PFSK-1 (cell line): ENCODE results near the gene UBL4A.

ENCODE experiments used
- FOXP2 ChIP-seq: optimal IDR thresholded peaks from 2 replicates; pipeline ENCODE3; 2011; ENCODE audit warnings: borderline replicate concordance, control low read depth, inconsistent platforms; ENCODE audit not compliant: insufficient read depth; ENCODE audit errors: extremely low read length, extremely low read depth
- POLR2AphosphoS5 ChIP-seq: IDR thresholded peaks from 2 replicates; pipeline ENCODE4 v1.6.1; 2012; ENCODE audit warnings: low read depth, mild to moderate bottlenecking, control low read depth, low read length, moderate library complexity
- REST ChIP-seq, 2 experiments: IDR thresholded peaks; 2 replicates each; pipeline versions ENCODE4 v1.6.1 to v1.8.0; 2011 to 2012; ENCODE audit warnings: low read depth in 2 of 2, low read length in 2 of 2, control low read depth in 1 of 2, inconsistent platforms in 1 of 2, mild to moderate bottlenecking in 1 of 2, moderate library complexity in 1 of 2; ENCODE audit not compliant: insufficient read depth in 1 of 2
- SIN3A ChIP-seq: IDR thresholded peaks from 2 replicates; pipeline ENCODE4 v1.6.1; 2012; ENCODE audit warnings: mild to moderate bottlenecking, low read length, moderate library complexity, borderline replicate concordance; ENCODE audit not compliant: insufficient read depth
- TAF1 ChIP-seq: IDR thresholded peaks from 2 replicates; pipeline ENCODE4 v1.6.1; 2012; ENCODE audit warnings: low read length, control low read depth, borderline replicate concordance; ENCODE audit not compliant: insufficient read depth

UBL4A gene

GRCh38 chrX:154472685-154473632 lies 13.5 kb downstream of the UBL4A start:
- no peak for TF ChIP-seq REST (IDR thresholded peaks at IDR 0.05; ENCODE audit: insufficient read depth in 1 of 2, low read depth in 2 of 2, low read length in 2 of 2)
- no peak for TF ChIP-seq POLR2AphosphoS5
- no peak for TF ChIP-seq FOXP2
- TF ChIP-seq TAF1, result no peak
- TF ChIP-seq SIN3A, result no peak

- TF ChIP-seq REST (IDR thresholded peaks at IDR 0.05; ENCODE audit: insufficient read depth in 1 of 2, low read depth in 2 of 2, low read length in 2 of 2) (no peak), FOXP2 (no peak), TAF1 (no peak), POLR2AphosphoS5 (no peak), SIN3A (no peak)
Measured at GRCh38 chrX:154471839-154472684, 14.4 kb downstream of the UBL4A start.

GRCh38 chrX:154470914-154471568 lies 15.4 kb downstream of the UBL4A start:
- TF ChIP-seq SIN3A (no peak), REST (IDR thresholded peaks at IDR 0.05; ENCODE audit: insufficient read depth in 1 of 2, low read depth in 2 of 2, low read length in 2 of 2) (no peak), FOXP2 (no peak), POLR2AphosphoS5 (no peak)

- TF ChIP-seq TAF1 (no peak), FOXP2 (no peak), REST (IDR thresholded peaks at IDR 0.05; ENCODE audit: insufficient read depth in 1 of 2, low read depth in 2 of 2, low read length in 2 of 2) (no peak), POLR2AphosphoS5 (no peak), SIN3A (no peak)
Measured at GRCh38 chrX:154470434-154470833, 16.0 kb downstream of the UBL4A start.
